ENCODE data around the gene PHIP.

- TF ChIP-seq CTCF (IDR thresholded peaks at IDR 0.05; ENCODE audit: low read depth, low read length) (no peak), EZH2phosphoT487 (IDR thresholded peaks at IDR 0.05; ENCODE audit: low read depth) (no peak)
These were observed 111.5 kb downstream of the PHIP start for GRCh38 chr6:78966542-78966941.

Data from OCI-LY3 (cell line).